Hypothalamus (tissue), 51 donors: ENCODE results near the gene ASB16.
"Not testable (repeated sequence)": the region's sequence is repeated elsewhere in the genome, so short reads cannot be mapped to it uniquely, and the experiment has no call there.

Experiments used
- DNase-seq, 51 donors: peaks; one replicate each; lab custom pipeline; 2025; lab: John Stamatoyannopoulos, UW

The ASB16 gene

DNA sequence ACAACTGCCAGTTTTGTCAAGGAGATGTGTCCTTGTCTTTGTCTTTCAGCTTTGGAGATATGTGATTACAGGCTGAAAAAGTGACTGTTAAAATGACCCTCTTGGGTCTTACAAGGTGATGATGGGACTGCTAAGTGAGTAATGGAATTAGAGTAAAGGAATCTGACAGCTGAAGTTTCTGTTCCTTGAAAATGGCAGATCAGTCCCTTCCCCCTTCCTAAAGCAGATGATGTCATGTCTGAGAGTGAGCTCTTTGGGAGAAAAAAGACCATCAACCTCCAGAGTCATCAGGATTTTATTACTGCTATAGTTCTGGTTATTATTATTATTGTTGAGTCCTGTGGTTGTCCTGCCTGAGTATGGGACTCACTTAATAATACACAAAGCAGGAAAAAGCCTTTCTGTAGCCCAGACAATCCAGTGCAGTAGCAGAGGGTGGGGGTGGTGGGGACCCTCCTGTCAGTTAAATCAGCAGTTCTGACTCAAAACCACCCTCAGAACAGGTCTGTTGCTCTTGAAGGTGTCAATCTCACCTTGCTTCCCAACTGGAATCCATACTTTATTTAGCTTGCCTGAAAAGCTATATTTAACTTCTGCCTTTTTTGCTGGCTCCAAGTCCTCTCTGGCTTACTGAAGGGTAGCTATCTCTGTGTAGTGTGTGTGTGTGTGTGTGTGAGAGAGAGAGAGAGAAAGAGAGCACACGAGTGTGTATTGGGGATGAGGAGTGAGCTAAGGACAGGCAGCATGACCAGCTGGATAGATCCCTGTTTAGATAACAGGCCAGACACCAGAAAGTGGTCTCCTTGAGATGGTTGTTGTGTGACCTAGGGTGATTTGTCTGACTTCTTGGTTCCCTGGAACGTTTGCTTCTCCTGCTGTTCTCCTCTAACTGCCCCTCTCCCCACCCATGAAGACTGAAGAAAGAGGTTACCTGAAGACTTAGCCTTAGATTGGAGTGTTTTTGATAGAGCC lies 23.8 kb upstream of the ASB16 start:
- no peak for DNase-seq

DNA sequence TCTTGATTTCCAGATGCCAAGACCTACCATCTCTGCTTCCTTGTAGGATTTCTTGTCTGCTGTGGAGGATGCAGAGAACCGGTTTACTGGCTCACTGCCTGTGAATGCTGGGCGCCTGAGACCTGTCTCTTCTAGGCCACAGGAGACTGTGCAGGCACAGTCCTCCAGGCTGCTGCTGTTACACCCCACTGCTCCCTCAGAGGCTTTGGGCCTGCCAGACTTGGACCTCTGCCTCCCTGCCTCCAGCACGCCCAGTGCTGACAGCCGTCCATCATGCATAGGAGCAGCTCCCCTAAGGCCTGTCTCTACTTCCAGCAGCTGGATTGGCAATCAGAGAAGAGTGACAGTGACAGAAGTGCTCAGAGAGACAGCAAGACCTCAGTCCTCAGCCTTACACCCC lies 22.7 kb upstream of the ASB16 start:
- DNase-seq = no peak

DNA sequence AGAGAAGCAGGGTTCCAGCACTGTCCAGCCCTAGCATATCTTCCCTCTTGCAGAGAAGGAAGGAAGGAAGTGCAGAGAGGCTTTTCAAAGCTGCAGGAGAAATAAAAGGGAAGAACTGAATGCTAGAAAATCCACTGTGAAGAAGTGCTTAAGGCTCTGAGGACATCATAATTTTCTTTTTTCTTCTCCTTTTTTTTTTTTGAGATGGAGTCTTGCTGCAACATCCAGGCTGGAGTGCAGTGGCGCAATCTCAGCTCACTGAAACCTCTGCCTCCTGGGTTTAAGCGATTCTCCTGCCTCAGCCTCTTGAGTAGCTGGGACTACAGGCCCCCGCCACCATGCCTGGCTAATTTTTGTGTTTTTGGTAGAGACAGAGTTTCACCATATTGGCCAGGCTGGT lies 21.4 kb upstream of the ASB16 start:
- not testable (repeated sequence) for DNase-seq

DNA sequence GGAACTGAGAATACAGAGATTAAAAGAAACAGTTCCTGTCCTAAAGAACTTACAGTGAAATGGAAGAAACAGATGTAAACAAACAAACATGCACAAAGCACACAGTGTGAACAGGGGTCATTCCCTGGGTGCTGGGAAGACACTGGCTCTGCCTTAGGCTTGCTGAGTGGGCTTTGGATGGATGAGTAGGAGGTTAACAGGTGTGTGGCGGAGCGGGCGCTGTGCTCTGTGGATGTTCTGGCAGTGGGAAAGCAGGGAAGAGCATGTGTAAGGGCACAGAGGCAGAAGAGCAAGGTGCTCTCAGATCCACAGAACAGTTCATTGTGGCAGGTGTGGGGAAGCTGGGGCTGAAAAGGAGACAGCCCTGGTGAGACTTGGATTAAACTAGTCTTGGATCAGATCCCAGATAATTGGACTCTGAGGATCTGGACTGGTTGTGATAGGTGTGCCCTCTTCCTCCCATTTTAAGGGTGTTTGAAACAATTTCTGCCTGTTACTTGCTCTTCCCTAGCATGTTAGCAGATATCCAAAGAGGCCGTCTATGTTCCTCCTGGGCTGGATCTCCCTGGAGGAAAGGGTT lies 20.7 kb upstream of the ASB16 start:
- DNase-seq = no peak

DNA sequence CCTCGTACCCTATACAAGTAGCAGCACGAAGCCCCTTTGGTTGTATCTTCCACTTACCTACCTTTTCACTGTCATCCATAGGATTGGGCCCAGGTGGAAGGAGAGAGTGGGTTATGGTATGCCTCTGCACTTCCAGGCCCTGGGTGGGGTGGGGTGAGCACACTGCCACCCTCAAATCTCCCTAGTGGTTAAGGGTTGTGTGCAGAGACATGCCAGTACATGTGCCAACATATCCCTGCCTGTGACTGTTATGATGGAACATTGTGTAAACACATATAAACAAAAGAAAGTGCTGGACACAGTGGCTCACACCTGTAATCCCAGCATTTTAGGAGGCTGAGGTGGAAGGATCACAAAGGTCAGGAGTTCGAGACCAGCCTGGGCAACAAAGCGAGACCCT lies 17.6 kb upstream of the ASB16 start:
- DNase-seq = no peak

DNA sequence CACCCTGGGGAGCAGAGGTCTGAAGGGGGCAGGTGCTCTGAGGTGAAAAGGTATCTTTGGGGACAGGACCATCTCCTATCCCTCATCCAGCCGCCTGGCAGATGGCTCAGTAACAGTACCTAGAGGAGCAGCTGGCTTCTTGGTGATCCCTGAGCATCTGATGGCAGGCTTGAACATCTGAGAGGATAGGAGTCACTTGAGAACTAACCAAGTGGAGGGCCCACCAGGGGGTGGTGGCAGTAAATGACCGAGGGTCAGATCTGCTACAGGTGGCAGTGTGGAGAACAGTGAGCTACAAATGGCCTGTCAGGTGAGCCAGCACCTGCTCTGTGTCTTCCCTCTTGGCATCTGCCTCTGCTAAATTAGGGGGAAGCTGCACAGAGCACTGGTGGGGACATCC lies 15.0 kb upstream of the ASB16 start:
- no peak for DNase-seq

DNA sequence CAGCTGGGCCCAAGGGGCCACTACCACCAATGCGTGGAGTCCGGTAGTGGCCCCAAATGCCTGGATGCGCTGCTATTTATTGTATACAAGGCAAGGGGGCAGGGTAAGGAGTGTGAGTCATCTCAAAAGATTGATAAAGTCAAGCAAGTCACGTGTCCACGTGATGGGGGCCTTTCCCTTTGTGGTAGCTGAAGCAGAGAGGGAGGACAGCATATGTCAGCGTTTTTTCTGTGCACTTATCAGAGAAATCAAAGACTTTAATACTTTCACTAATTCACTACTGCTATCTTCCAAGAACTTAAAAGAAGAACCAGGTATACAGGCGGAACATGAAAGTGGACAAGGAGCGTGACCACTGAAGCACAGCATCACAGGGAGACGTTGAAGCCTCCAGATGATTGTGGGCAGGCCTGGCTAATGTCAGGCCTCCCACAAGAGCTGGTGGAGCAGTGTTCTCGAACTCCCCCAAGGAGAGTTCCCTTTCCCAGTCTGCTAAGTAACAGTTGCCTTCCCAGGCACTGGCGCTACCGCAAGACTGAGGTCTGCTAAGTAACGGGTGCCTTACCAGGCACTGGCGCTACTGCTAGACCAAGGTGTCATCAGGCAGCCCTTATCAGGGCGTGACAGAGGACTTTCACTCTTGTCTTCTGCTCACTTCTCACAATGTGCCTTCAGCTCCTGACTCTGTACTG lies 10.8 kb upstream of the ASB16 start:
- DNase-seq = no peak

DNA sequence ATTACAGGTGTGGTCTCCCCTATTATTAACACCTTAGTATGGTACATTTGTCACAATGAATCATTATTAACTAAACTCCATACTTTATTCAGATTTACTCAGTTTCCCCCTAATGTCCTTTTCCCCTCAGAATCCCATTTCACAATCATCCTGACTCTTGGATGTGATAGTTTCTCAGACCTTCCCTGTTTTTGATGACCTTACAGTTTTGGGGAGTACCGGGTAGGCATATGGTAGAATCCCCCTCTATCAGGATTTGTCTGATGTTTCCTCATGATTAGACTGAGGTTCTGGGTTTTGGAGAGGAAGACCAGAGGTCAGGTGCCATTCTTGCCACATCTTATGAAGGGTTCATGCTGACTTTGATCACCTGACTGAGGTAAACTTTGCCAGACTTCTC lies 6.0 kb upstream of the ASB16 start:
- DNase-seq = no peak

DNA sequence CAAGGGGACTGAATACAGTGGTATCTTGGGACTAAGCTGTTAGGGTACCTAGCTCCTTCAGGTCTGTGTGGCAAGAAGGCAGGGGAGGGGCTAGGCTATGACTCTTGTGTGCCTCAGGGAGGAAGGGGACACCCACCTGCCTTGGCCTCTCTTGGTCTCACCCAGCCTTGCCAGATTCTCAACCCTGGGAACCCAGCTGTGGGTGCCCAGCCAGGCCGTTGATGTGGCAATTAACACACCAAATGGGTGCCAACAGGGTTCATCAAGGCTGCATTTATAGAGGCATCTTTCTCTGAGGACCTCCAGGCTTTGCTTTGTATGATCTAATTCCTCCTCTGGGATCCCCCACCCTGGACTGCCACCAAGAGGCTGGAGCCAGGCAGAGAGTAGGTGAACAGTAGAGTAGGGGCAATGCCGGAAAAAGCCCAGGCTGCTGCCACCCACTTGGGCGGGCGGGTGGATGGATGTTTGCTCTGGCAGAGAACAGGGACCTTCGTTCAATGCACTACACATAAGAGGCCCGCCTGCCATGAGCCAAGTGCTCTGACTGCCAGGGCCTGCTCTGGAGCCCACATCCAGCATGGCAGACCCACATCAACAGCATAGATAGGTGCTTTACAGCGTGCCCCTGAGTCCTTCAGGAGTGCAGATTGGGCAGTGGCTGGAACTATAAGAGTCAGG lies 3.2 kb upstream of the ASB16 start:
- peak in 1 of 51 donors; percentile 11 for DNase-seq

DNA sequence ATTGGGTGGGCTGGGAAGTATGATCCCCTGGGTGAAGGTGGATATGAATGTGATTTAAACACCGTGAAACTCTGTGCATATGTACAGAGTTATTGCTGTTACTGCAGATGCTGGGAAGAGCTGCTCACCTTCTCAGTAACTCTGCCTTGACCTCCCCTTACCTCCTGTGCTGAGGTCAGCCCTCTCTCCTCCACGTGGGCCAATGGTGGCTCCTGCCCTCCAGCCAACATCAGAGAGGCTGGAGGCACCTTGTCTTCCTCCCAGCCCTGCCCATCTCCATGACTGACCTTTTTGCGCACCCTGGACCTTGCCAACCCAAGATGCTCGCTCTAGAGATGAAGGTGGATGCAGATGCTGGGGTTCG lies 387 bp upstream of the ASB16 start:
- DNase-seq = no peak

DNA sequence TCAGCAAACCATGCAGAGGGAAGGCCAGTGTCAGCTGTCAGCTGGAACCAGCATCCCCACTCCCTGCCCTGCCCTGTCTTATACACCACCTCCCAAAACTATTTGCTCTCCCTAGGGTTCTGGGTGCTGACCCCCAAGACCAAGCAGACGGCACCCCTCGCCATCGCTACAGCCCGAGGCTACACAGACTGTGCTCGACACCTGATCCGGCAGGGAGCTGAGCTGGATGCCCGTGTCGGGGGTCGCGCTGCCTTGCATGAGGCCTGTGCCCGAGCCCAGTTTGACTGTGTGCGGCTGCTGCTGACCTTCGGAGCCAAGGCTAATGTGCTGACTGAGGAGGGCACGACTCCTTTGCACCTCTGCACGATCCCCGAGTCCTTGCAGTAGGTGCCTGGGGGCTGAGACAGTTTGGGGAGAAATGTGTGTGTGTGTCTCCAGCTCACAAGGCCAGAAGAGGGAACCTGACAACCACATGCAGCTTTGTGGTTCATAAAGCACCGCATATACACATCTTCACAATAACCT lies 1.5 kb downstream of the ASB16 start:
- DNase-seq = no peak

DNA sequence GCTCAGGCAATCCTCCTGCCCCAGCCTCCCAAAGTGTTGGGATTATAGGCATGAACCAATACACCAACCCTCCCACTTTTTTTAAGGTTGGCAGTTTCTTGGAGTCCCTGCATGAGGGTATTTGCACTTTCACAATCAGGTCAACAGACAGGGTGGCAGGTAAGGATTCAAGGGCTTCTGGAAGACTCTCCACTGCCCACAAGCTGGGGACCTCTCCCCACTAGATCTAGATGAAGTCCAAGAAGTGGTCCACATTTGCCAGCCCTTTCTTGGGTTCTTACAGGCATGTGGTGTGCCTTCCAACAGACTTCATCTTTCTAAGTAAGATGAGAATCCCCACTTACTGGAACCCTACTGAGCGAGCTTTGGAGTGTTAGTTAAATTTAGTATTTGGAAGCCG lies 3.9 kb downstream of the ASB16 start:
- no peak for DNase-seq

DNA sequence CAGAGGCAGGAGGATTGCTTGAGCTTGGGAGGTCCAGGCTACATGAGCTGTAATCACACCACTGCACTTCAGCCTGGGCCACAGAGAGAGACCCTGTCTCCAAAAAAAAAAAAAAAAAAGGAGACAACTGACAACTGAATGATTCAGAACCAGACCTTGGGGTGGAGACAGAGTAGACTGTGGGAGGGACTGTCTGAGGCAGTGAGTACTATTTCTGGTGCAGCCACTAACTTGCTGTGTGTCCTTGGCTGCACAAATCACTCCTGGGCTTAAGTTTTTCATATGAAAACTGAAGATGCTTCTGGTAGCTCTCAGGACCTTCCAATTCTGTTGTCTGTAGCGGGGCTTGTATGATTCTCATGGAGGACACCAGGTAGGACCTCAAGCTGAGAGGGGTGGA lies 5.8 kb downstream of the ASB16 start:
- DNase-seq = no peak

DNA sequence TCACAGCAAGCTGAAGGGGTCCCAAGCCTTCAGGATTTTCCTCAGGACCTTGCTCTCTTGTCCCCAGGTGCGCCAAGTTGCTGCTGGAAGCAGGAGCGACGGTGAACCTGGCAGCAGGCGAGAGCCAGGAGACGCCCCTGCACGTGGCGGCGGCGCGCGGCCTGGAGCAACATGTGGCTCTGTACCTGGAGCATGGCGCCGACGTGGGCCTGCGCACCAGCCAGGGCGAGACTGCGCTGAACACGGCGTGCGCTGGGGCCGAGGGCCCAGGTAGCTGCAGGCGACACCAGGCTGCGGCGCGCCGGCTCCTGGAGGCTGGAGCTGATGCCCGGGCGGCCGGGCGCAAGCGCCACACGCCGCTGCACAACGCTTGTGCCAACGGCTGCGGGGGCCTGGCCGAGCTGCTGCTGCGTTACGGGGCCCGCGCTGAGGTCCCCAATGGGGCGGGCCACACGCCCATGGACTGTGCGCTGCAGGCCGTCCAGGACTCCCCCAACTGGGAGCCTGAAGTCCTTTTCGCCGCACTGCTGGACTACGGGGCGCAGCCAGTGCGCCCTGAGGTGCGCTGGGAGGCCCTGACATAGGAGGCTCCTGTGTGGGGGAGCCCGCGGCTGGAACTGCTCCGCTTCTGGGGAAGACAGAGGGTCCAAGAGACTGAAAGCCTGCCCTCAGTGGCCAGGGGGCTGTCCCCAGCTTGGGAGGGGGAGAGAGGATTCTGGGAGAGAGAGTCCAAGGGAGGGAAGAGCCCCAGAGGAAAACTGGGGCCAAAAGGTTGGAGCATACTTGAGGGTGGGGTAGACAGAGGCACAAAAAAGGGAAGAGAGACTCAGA lies 6.4 kb downstream of the ASB16 start:
- DNase-seq = no peak

DNA sequence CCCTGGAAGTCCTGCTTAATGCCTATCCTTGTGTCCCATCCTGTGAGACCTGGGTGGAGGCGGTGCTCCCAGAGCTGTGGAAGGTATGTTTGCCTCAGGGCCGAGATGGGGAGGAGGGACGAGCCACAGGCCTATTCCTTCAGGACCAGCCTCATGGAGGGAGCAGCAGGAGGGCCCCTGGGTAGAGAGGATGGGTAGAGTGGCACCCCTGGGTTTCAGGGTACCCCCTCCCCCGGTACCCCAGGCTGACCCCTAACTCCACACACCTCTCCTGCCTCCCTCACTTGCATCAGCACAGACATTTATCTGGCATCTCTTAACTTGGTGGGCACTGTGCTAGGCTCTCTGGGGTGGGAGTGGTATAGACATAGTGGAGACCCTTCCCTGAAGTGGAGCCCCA lies 7.1 kb downstream of the ASB16 start:
- no peak for DNase-seq

DNA sequence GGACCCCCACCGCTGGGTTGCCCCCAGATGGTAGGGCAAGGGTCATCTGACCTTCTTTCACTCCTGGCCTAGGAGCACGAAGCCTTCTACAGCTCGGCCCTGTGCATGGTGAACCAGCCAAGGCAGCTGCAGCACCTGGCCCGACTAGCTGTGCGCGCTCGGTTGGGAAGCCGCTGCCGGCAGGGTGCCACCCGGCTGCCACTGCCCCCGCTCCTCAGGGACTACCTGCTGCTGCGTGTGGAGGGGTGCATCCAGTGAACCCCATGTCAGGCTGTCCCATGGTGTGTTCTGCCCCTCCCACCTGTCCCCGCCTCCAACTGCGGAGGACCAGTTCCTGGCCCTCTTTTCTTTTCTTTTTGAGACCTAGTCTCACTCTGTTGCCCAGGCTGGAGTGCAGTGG lies 7.6 kb downstream of the ASB16 start:
- DNase-seq = no peak

DNA sequence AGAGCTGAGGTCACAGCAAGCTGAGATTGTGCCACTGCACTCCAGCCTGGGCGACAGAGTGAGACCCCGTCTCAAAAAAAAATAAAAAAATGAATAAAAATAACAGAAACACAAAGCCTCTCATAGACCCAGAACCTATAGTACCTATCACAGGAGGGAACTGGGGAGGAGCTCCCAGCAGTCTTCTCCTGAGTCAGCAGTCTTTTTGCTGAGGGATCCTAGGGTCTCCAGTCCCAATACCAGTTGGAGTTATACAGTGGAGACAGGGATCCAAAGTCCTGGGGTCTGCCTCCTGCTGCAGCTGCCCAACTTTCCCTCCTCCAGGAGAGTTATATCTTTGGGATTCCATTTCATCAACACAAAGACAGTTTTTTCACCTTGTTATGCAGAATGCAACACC lies 12.5 kb downstream of the ASB16 start:
- DNase-seq = no peak

DNA sequence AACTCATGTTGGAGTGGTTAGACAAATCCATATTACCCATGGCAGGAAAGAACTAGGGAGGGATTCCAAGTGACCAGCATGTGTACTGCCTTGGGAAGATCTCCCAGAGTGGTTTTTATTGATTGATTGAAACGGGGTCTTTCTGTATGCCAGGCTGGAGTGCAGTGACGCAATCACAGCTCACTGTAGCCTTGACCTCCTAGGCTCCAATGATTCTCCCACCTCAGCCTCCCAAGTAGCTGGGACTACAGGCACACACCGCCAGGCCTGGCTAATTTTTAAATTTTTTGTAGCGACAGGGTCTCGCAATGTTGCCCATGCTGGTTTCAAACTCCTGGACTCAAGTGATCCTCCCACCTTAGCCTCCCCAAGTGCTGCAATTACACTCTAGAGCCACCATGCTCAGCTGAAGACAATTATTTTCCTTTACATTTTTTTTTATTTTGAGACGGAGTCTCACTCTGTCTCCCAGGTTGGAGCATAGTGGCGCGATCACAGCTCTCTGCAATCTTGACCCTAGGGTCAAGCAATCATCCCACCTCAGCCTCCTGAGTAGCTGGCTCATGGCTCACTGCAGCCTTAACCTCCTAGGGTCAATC lies 13.8 kb downstream of the ASB16 start:
- DNase-seq = no peak

DNA sequence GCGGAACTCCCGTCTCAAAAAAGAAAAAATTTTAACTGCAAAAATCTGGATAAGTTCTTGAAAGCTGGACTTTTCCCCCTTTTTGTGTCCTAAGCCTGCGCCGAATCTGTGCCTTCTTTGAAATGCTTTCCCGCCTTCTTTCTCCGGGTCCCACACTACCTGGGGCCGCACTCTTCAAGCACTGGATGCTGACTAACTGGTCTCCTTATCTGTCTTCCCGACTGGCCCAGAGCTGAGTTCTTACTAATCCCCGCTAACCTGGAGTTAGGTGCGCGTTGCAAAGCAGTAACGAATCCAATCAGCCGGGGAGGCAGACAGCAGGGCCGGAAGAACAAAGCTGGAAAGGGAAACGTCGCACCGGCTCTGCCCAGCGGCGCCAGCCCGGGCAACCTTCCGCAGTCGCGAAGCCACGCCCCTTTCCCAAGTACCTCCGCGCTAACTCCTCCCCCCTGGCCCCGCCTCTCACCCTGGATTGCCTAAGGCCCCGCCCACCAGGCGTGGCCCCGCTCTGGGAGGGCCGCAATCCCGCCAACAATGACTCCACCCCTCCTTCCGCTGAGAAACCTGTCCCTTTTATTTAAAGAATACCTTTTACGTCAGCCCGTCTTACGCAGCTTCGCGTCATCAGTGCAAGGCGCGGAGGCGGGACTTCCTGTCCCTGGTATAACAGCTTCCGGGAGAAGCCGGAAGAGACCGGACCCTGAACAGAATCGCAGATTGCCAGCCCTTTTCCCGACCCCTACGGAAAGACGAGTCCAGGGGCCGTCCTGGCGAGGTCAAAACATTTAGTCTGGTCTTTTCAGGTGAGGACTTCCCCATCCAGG lies 16.0 kb downstream of the ASB16 start, which contains the start of gene TMUB2:
TSS of gene TMUB2 (plus strand) at position 666 of the 824 bp plus-strand sequence. CDS start 737 bp downstream, outside the sequence.
- DNase-seq = peak; percentile 75 to 99 (median 97)
